ENCODE data around the gene MBP.

GRCh38 chr18:77014538-77014937 is 118.0 kb downstream of the MBP start:
- TF ChIP-seq EZH2 (IDR thresholded peaks at IDR 0.05; ENCODE audit: borderline replicate concordance, low read length), result no peak
- no peak for TF ChIP-seq CTCF (IDR thresholded peaks at IDR 0.05; ENCODE audit: low read length)
